ENCODE results near the gene MICU1.

MICU1 gene

DNA sequence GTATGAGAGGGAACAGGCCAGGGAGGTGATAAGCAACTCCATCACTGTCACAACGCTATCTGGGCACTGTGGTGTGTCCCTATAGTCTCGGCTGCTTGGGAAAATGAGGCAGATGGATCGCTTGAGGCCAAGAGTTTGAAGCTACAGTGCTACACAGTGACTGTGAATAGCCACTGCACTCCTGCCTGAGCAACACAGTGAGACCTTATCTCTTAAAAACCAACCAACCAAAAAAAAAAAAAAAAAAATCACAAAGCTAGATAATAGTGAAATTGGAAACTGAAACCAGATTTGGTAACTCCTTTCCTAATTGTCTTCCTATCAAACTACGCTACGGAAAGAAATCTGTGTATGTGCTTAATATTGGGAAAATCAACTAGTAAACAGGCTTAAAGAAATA is 14.1 kb downstream of the MICU1 start:
- Mint-ChIP-seq H3K9me3 (peaks cover 9% of the 10 kb centered on the region), H3K36me3 (ENCODE audit: low read depth) (peaks cover 9% of the 10 kb centered on the region), H3K4me3 (no peak overlapping the region), H3K4me1 (ENCODE audit: low read depth) (peaks cover 6% of the 10 kb centered on the region), H3K27ac (no peak overlapping the region), H3K27me3 (ENCODE audit: low read depth) (no peaks in the 10 kb centered on the region)
- DNase-seq (ENCODE audit: low spot score): no peak

DNA sequence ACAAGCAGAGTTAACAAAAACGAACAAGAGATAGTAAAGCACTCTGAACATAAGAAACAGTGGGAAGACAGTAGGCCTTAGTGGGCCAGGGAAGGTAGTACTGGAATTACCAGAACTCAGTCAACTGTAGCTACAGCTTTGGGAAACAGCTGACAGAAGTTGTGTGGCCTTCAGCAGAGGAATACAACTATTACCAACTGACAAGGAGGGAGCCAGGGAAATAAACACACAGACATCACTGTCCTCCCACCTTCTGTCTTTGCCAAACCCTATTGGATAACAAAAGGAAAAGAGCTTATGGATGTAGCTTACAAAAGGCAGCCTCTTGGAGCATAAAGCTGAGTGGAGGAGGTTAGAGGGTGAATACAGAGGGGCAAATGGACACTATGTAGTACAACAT is 15.4 kb downstream of the MICU1 start:
- Mint-ChIP-seq H3K36me3 (ENCODE audit: low read depth) (peaks cover 2% of the 10 kb centered on the region), H3K4me3 (no peak overlapping the region), H3K4me1 (ENCODE audit: low read depth) (peaks cover 6% of the 10 kb centered on the region), H3K27ac (no peak overlapping the region), H3K27me3 (ENCODE audit: low read depth) (no peaks in the 10 kb centered on the region), H3K9me3 (no peaks in the 10 kb centered on the region)
- no peak for DNase-seq (ENCODE audit: low spot score)

DNA sequence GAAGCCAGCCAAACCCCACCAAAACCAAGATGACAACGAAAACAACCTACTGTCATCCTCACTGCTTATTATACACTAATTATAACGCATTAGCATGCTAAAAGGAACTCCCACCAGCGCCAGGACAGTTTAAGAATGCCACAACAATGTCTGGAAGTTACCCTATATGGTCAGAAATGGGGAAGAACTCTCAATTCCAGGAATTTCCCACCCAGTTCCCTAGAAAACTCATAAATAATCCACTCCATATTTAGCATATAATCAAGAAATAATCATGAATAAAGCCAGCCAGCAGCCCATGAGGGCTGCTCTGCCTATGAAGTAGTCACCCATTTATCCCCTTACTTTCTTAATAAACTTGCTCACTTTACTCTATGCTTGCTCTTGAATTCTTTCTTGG is 20.8 kb downstream of the MICU1 start:
- no peaks in the 10 kb centered on the region for H3K27me3 Mint-ChIP-seq (ENCODE audit: low read depth)
- no peak for DNase-seq (ENCODE audit: low spot score)
- H3K27ac Mint-ChIP-seq: no peak overlapping the region
- no peak overlapping the region for H3K4me3 Mint-ChIP-seq
- H3K4me1 Mint-ChIP-seq (ENCODE audit: low read depth): no peaks in the 10 kb centered on the region
- H3K9me3 Mint-ChIP-seq: no peaks in the 10 kb centered on the region
- H3K36me3 Mint-ChIP-seq (ENCODE audit: low read depth): no peaks in the 10 kb centered on the region

DNA sequence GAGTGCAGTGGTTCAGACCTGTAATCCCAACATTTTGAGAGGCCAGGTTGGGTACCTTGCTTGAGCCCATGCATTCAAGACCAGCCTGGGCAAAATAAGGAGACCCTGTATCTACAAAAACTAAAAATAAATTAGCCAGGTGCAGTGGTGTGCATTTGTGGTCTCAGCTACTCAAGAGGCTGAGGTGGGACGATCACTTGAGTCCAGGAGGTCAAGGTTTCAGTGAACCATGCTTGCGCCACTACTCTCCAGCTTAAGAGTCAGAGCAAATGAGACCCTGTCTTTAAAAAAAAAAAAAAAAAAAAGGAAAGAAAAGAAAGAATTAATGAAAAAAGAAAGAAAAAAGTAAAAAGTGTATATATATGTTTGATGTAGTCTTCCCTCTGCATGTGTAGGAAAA is 24.7 kb downstream of the MICU1 start:
- H3K4me3 Mint-ChIP-seq: no peak overlapping the region
- no peaks in the 10 kb centered on the region for H3K27me3 Mint-ChIP-seq (ENCODE audit: low read depth)
- peaks cover 6% of the 10 kb centered on the region for H3K4me1 Mint-ChIP-seq (ENCODE audit: low read depth)
- peaks cover 1% of the 10 kb centered on the region for H3K36me3 Mint-ChIP-seq (ENCODE audit: low read depth)
- no peak for DNase-seq (ENCODE audit: low spot score)
- H3K27ac Mint-ChIP-seq: no peak overlapping the region
- no peaks in the 10 kb centered on the region for H3K9me3 Mint-ChIP-seq

DNA sequence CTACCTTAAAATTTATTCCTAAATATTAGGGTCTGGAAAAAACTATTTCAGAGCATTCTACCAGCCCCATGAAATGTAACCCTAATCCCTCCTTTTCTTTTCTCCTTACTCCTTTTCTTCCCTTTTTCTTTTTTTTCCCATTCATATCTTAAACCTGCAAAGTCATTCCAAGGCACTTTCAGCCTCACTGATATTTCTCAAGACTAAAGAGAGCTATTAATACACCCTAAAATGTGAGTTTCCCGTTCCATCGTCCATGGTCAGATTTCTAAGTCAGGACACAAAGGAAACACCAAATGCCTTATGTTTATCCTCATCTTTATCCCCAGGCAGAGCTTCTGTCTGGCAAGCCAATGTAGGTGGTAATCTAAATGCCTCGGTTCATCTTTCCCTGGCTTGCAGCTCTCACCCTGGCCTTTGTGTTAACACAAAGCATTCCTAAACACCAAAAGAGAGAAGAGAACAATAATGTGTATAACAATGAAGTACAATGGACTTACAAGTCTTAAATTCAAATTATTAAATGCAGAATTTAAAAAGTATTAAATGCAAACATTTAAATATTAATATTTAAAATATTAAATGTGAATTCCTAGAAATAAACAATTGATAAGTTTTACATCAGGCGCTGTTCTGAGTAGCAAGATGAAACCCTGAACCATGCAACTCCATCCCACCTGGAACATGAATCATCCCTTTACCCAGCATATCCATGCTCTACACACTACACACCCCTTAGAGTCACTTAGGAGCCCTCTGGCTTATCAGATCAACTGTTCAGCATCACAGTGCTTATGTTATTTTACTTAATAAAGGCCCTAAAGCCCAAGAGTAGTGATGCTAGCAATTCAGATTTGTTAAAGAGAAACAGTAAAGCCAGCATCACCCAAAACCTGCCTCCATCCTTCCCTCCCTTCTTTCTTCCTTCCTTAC is 26.8 kb downstream of the MICU1 start:
- Mint-ChIP-seq H3K4me1 (ENCODE audit: low read depth) (peaks cover 6% of the 10 kb centered on the region), H3K36me3 (ENCODE audit: low read depth) (peaks cover 1% of the 10 kb centered on the region), H3K27ac (no peak overlapping the region), H3K27me3 (ENCODE audit: low read depth) (no peaks in the 10 kb centered on the region), H3K9me3 (no peaks in the 10 kb centered on the region), H3K4me3 (no peak overlapping the region)
- DNase-seq (ENCODE audit: low spot score): no peak

DNA sequence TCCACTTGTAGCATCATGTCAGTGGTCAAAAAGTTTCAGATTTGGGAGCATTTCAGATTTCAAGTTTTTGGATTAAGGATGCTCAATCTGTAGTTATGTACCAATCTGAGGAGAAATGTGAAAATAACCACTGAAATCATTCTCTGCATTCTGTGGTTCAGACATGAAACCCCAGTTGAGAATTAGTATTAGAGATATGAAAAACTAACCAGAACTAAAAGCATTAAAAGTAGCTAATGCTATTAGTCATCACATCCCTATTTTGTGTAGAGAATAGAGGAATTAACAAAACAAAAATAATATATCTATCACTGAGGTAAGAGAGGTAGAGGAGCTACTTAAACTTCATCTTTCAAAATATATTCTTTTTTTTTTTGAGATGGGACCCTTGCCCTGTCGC is 28.0 kb downstream of the MICU1 start:
- no peaks in the 10 kb centered on the region for H3K27me3 Mint-ChIP-seq (ENCODE audit: low read depth)
- DNase-seq (ENCODE audit: low spot score): no peak
- H3K4me3 Mint-ChIP-seq: no peak overlapping the region
- H3K4me1 Mint-ChIP-seq (ENCODE audit: low read depth): peaks cover 6% of the 10 kb centered on the region
- no peak overlapping the region for H3K27ac Mint-ChIP-seq
- peaks cover 3% of the 10 kb centered on the region for H3K36me3 Mint-ChIP-seq (ENCODE audit: low read depth)
- H3K9me3 Mint-ChIP-seq: no peaks in the 10 kb centered on the region

DNA sequence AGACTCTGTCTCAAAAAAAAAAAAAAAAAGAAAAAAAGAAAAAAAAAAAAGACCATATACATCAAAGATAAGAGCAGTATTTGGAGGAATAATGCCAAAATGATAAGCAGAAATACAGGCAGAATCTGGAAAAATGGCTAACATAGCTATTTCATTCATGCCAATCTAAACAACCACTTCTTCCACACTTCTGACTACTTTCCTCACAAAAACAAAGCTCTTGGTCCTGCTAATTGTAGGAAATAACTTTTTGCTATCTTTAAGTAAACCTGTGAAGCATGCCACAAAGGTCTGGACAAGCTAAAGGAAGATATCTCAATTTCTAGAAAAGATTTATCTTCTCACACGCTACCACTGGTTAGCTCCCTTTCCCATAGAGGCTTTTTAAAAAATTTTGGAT is 30.4 kb downstream of the MICU1 start:
- Mint-ChIP-seq H3K27ac (no peak overlapping the region), H3K36me3 (ENCODE audit: low read depth) (peaks cover 4% of the 10 kb centered on the region), H3K4me1 (ENCODE audit: low read depth) (peaks cover 9% of the 10 kb centered on the region), H3K9me3 (no peaks in the 10 kb centered on the region), H3K27me3 (ENCODE audit: low read depth) (no peaks in the 10 kb centered on the region), H3K4me3 (no peak overlapping the region)
- DNase-seq (ENCODE audit: low spot score): no peak

DNA sequence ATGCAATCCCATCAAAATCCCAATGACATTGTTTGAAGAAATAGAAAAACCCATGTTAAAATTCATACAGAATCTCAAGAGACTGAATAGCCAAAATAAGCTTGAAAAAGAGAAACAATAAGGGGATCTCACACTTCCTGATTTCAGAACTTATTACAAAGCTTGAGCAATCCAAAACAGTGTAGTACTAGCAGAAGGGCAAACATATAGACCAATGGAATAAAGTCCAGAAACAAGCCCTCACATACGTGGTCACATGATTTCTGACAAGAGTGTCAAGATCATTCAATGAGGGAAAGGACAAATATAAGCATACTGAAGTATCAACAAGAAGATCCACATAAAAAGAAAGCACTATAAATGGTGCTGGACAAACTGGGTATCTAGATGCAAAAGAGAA is 31.9 kb downstream of the MICU1 start:
- H3K27ac Mint-ChIP-seq: no peak overlapping the region
- no peak for DNase-seq (ENCODE audit: low spot score)
- H3K4me3 Mint-ChIP-seq: no peak overlapping the region
- no peaks in the 10 kb centered on the region for H3K27me3 Mint-ChIP-seq (ENCODE audit: low read depth)
- H3K9me3 Mint-ChIP-seq: no peaks in the 10 kb centered on the region
- peaks cover 2% of the 10 kb centered on the region for H3K36me3 Mint-ChIP-seq (ENCODE audit: low read depth)
- peaks cover 6% of the 10 kb centered on the region for H3K4me1 Mint-ChIP-seq (ENCODE audit: low read depth)

DNA sequence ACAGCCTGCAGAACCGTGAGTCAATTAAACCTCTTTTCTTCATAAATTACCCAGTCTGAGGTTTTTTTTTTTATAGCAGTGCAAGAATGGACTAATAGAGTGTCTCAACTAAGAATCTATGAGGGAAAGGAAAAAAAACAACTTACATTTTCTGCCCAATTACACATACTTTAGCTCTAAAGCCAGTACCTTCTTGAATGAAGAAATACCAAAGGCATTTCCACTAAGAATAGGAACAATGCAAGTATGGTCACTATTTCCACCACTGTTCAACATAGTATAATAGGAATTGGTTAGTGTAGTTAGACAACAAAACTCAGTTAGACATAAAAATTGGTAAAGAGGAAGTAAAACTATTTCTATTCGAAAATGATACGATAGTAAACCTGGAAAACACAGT is 37.6 kb downstream of the MICU1 start:
- Mint-ChIP-seq H3K4me1 (ENCODE audit: low read depth) (peaks cover 3% of the 10 kb centered on the region), H3K27ac (no peak overlapping the region), H3K27me3 (ENCODE audit: low read depth) (no peaks in the 10 kb centered on the region), H3K4me3 (no peak overlapping the region), H3K36me3 (ENCODE audit: low read depth) (peaks cover 2% of the 10 kb centered on the region), H3K9me3 (no peaks in the 10 kb centered on the region)
- DNase-seq (ENCODE audit: low spot score): no peak

DNA sequence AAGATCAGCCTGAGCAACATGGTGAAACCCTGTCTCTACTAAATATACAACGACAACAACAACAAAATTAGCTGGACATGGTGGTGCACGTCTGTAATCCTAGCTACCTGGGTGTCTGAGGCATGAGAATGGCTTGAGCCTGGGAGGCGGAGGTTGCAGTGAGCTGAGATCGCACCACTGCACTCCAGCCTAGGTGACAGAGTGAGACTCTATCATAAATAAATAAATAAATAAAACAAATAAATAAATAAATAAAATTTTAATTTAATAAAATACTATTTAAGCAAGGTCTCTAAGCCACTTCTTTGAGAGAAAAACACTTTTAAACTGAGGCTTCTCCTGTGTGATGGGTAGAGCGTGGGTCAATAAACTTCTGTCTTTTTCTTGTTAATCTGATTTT is 38.3 kb downstream of the MICU1 start:
- H3K36me3 Mint-ChIP-seq (ENCODE audit: low read depth): no peaks in the 10 kb centered on the region
- H3K27me3 Mint-ChIP-seq (ENCODE audit: low read depth): no peaks in the 10 kb centered on the region
- no peak overlapping the region for H3K27ac Mint-ChIP-seq

DNA sequence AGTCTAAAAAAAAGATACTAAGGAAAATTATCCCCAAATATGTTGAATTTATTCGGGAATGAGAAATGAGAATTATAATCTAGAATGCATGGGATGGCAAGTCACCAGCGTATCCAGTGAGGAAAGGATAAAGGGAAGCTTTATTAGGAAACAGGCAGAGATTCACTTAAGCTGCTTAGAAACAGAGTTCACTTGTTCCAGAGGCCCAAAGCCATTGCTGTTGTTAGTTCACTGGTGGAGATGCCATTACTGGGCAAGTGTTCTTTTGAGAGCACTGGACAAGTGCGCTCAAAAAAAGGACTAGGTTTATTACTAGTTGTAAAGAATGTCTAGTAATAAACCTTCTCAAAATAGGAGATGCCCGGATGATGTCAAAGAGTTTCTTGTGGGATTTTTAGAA is 51.2 kb downstream of the MICU1 start:
- DNase-seq (ENCODE audit: low spot score): no peak
- Mint-ChIP-seq H3K27ac (no peak overlapping the region), H3K9me3 (no peaks in the 10 kb centered on the region), H3K27me3 (ENCODE audit: low read depth) (no peaks in the 10 kb centered on the region), H3K4me1 (ENCODE audit: low read depth) (peaks cover 2% of the 10 kb centered on the region), H3K4me3 (no peak overlapping the region), H3K36me3 (ENCODE audit: low read depth) (no peaks in the 10 kb centered on the region)

More for the DNA sequence above, 38.3 kb downstream of the MICU1 start:
- no peak for DNase-seq (ENCODE audit: low spot score)
- Mint-ChIP-seq H3K4me1 (ENCODE audit: low read depth) (peaks cover 3% of the 10 kb centered on the region), H3K9me3 (no peaks in the 10 kb centered on the region), H3K4me3 (no peak overlapping the region)

DNA sequence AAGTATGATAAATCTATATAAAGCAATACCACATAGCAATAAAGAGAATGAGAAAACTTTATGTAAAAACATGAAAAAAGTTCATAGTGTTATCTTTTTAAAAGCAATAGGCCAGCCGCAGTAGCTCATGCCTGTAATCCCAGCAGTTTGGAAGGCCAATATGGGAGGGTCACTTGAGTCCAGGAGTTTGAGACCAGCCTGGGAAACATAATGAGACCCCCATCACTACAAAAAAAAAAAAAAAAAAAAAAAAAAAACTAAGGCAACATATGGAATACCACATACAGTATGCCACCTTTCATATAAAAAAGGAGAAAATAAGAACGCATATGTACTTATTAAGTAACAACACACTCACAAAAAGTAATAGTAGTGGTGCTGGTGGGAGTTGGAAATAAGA is 52.8 kb downstream of the MICU1 start:
- H3K9me3 Mint-ChIP-seq: no peaks in the 10 kb centered on the region

DNA sequence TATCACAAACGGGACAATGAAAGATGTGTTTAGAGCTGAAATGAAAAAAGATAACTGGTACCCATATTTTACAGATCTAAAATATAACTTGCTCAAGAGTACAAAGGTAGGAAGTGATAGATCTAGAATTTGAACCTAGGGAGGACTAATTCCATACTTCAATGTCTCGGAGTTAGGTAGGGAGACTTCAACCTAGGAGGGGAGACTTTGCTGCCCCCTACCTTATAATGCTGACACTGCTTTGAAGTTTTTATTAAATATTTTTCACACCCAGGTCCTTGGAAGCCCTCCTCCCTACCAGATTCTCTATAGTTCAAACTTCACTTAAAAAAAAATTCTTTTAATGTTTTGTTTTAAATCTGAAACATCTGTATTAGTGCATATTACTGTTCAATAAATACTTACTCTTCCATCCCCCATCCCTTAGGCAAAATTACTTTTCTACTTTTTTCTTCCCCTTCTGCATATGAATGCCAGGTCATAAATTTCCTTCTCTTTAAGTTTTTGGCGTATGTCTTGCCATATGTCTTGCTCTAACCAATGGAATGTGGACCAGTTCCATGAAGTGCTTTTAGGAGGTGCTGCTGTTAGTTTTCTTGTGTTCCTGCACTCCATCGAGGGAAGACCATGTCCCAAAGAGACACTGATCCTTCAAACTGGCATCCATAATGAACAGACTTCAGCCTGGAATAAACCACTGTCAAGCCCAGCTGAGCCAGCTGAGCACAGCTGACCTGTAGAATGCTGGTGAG is 57.8 kb downstream of the MICU1 start:
- Mint-ChIP-seq H3K36me3 (ENCODE audit: low read depth) (peaks cover 15% of the 10 kb centered on the region), H3K4me3 (no peak overlapping the region), H3K9me3 (no peaks in the 10 kb centered on the region), H3K27ac (no peak overlapping the region), H3K4me1 (ENCODE audit: low read depth) (peaks cover 11% of the 10 kb centered on the region), H3K27me3 (ENCODE audit: low read depth) (no peaks in the 10 kb centered on the region)
- DNase-seq (ENCODE audit: low spot score): no peak

More for the DNA sequence above, 52.8 kb downstream of the MICU1 start:
- H3K27ac Mint-ChIP-seq: no peak overlapping the region
- H3K4me1 Mint-ChIP-seq (ENCODE audit: low read depth): peaks cover 2% of the 10 kb centered on the region
- H3K36me3 Mint-ChIP-seq (ENCODE audit: low read depth): no peaks in the 10 kb centered on the region
- no peaks in the 10 kb centered on the region for H3K27me3 Mint-ChIP-seq (ENCODE audit: low read depth)
- DNase-seq (ENCODE audit: low spot score): no peak
- no peak overlapping the region for H3K4me3 Mint-ChIP-seq

DNA sequence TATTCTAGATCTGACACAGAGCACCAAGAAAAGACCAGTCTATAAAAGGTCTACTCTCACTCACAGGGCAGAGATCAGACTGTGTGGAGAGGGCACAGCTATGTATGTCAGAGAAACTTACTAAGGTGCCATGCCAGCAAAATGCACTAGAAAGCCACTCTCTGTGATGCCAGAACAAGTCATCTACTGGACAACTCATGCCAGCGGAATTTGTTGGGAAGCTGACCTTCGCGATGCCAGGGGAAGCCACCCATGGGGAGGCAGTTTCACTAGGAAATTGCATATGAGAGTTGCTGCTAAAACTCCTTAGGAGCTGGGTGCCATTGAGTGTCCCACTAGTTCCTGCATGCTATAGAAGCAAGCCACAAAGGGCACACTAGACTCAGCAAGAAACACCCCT is 58.5 kb downstream of the MICU1 start:
- no peaks in the 10 kb centered on the region for H3K9me3 Mint-ChIP-seq
- H3K27ac Mint-ChIP-seq: no peak overlapping the region
- DNase-seq (ENCODE audit: low spot score): no peak

More for the DNA sequence above, 58.5 kb downstream of the MICU1 start:
- peaks cover 19% of the 10 kb centered on the region for H3K36me3 Mint-ChIP-seq (ENCODE audit: low read depth)
- H3K4me3 Mint-ChIP-seq: no peak overlapping the region
- no peaks in the 10 kb centered on the region for H3K27me3 Mint-ChIP-seq (ENCODE audit: low read depth)
- peaks cover 17% of the 10 kb centered on the region for H3K4me1 Mint-ChIP-seq (ENCODE audit: low read depth)

Data from T-helper 2 cell treated with Interferon-gamma antibody and Interleukin-4, amounts not matched to agents 5 μg/mL and 100 μg/mL, for 36 hours (primary cell).